Tibial nerve (tissue), 4 donors: ENCODE results near the gene NEMP2. TPM values are rescaled to one million over a fixed set of nuclear protein-coding genes. Genes with fewer than 3 reads are reported as not detected.
"Not testable (repeated sequence)": the region's sequence is repeated elsewhere in the genome, so short reads cannot be mapped to it uniquely, and the experiment has no call there.

Experiments
- DNase-seq, 2 donors: peaks; one replicate each; pipeline ENCODE4 v3.0.0-alpha.2; 2019; ENCODE audit warnings: low spot score in 2 of 2
- H3K27ac ChIP-seq, 4 donors: fragments of 200-600 bp; sonication (generic) in 3 of 4; one replicate each; pipeline ENCODE4 v1.5.1; 2017 to 2019; ENCODE audit warnings: mild to moderate bottlenecking in 1 of 4
- H3K27me3 ChIP-seq, 2 donors: fragments of 200-600 bp; sonication (generic) in 1 of 2; one replicate each; pipeline versions ENCODE4 v1.5.1 to v1.6.0; 2017 to 2019
- H3K36me3 ChIP-seq, 3 donors: fragments of 200-600 bp; sonication (generic); one replicate each; pipeline ENCODE4 v1.5.1; 2018 to 2019
- H3K4me1 ChIP-seq, 4 donors: fragments of 200-600 bp; sonication (generic) in 3 of 4; one replicate each; pipeline ENCODE4 v1.5.1; 2017 to 2019
- H3K4me3 ChIP-seq, 4 donors: fragments of 200-600 bp; sonication (generic) in 3 of 4; one replicate each; pipeline ENCODE4 v1.5.1; 2017 to 2019; ENCODE audit warnings: mild to moderate bottlenecking in 1 of 4, moderate library complexity in 1 of 4
- H3K9me3 ChIP-seq, 4 donors: fragments of 200-600 bp; sonication (generic) in 3 of 4; one replicate each; pipeline ENCODE4 v1.5.1; 2017 to 2019
- CTCF ChIP-seq, 5 experiments: fragments of 200-600 bp in 3 of 5; fragments of 450-650 bp in 2 of 5; sonication (generic) in 3 of 5; IDR thresholded peaks; one replicate each; pipeline ENCODE4 v1.5.1; 2016 to 2019; ENCODE audit warnings: antibody characterized with exemption in 5 of 5, mild to moderate bottlenecking in 3 of 5, moderate library complexity in 2 of 5
- EP300 ChIP-seq, 2 donors: sonication (generic); formaldehyde crosslinking; IDR thresholded peaks; one replicate each; pipeline ENCODE4 v1.6.1; 2017; ENCODE audit warnings: antibody characterized with exemption in 2 of 2, mild to moderate bottlenecking in 1 of 2
- POLR2A ChIP-seq, 2 donors: fragments of 450-650 bp; IDR thresholded peaks; one replicate each; pipeline ENCODE4 v1.6.1; 2017; ENCODE audit warnings: antibody characterized with exemption in 2 of 2, mild to moderate bottlenecking in 2 of 2, moderate library complexity in 2 of 2
- WGBS, 2 donors: methylation state at CpG; one replicate each; pipeline ENCODE4 v1.1.5; 2018; 5-methylcytosine and 5-hydroxymethylcytosine counted together
- total RNA-seq, 4 donors: library from RNA; depleted of rRNA; stranded (reverse); fragments of >200 nt; gene quantifications; one replicate each; pipeline ENCODE4 v1.1.0, GENCODE V29; 2016

NEMP2 gene
- total RNA-seq, 4 donors from 2014 or later, result 1.8 to 7.2 (median 3.1) TPM

GRCh38 chr2:190468814-190469569 lies 65.5 kb downstream of the NEMP2 start:
- peaks cover 0 to 45% (median 23%) of the 10 kb centered on the region in 4 donors for H3K4me1 ChIP-seq
- peak in 1 of 2 donors; percentile 61 for TF ChIP-seq EP300 (IDR thresholded peaks at IDR 0.05)
- no peak for TF ChIP-seq CTCF (IDR thresholded peaks at IDR 0.05)
- TF ChIP-seq POLR2A (IDR thresholded peaks at IDR 0.05), result no peak
- no peaks in the 10 kb centered on the region for H3K9me3 ChIP-seq
- WGBS, 2 donors, result 28 to 31% methylated on average over 4 of the region's 4 CpGs
- H3K36me3 ChIP-seq, result peaks cover 0 to 11% (median 0%) of the 10 kb centered on the region in 3 donors
- peak; percentile 63 to 88 for DNase-seq
- H3K4me3 ChIP-seq, result no peak overlapping the region
- no peaks in the 10 kb centered on the region for H3K27me3 ChIP-seq
- peak overlapping the region; percentile 27 to 90 (median 58) for H3K27ac ChIP-seq

- H3K27me3 ChIP-seq, DNase-seq, H3K4me3 ChIP-seq, H3K9me3 ChIP-seq: not testable (repeated sequence)
- WGBS, 2 donors, result 78 to 94% methylated on average over 1 of the region's 1 CpG
- H3K4me1 ChIP-seq, result peaks cover 0 to 45% (median 23%) of the 10 kb centered on the region in 4 donors
- peak overlapping the region in 3 of 4 donors; percentile 37 to 90 (median 79) for H3K27ac ChIP-seq
- peaks cover 0 to 11% (median 0%) of the 10 kb centered on the region in 3 donors for H3K36me3 ChIP-seq
These were observed 66.2 kb downstream of the NEMP2 start for GRCh38 chr2:190468354-190468753.

GRCh38 chr2:190467575-190468083 lies 66.9 kb downstream of the NEMP2 start:
- TF ChIP-seq CTCF (IDR thresholded peaks at IDR 0.05) (no peak), POLR2A (IDR thresholded peaks at IDR 0.05) (no peak), EP300 (IDR thresholded peaks at IDR 0.05) (no peak)
- Histone ChIP-seq H3K4me1 (peaks cover 0 to 45% (median 23%) of the 10 kb centered on the region in 4 donors), H3K36me3 (peaks cover 0 to 11% (median 0%) of the 10 kb centered on the region in 3 donors), H3K27ac (peak overlapping the region; percentile 18 to 90 (median 64)), H3K27me3 (no peaks in the 10 kb centered on the region), H3K9me3 (no peaks in the 10 kb centered on the region), H3K4me3 (no peak overlapping the region)
- WGBS, 2 donors, result 5 to 17% methylated on average over 5 of the region's 5 CpGs
- DNase-seq, result no peak

- WGBS, 2 donors, result 58 to 66% methylated on average over 5 of the region's 5 CpGs
- Histone ChIP-seq H3K36me3 (peaks cover 0 to 11% (median 0%) of the 10 kb centered on the region in 3 donors), H3K4me3 (no peak overlapping the region), H3K27ac (peak overlapping the region; percentile 18 to 90 (median 64)), H3K27me3 (no peaks in the 10 kb centered on the region), H3K9me3 (no peaks in the 10 kb centered on the region), H3K4me1 (peaks cover 0 to 45% (median 23%) of the 10 kb centered on the region in 4 donors)
- no peak for TF ChIP-seq EP300 (IDR thresholded peaks at IDR 0.05)
- no peak for TF ChIP-seq CTCF (IDR thresholded peaks at IDR 0.05)
- no peak for TF ChIP-seq POLR2A (IDR thresholded peaks at IDR 0.05)
- no peak for DNase-seq
These were observed 67.6 kb downstream of the NEMP2 start for GRCh38 chr2:190466819-190467446.

- Histone ChIP-seq H3K27me3 (no peaks in the 10 kb centered on the region), H3K4me1 (peaks cover 0 to 41% (median 23%) of the 10 kb centered on the region in 4 donors), H3K4me3 (no peak overlapping the region), H3K27ac (no peak overlapping the region), H3K36me3 (no peaks in the 10 kb centered on the region), H3K9me3 (no peaks in the 10 kb centered on the region)
- no peak for DNase-seq
- TF ChIP-seq CTCF (IDR thresholded peaks at IDR 0.05) (no peak), POLR2A (IDR thresholded peaks at IDR 0.05) (no peak)
- 80 to 82% methylated on average over 2 of the region's 2 CpGs for WGBS, 2 donors
These were observed 69.5 kb downstream of the NEMP2 start for GRCh38 chr2:190465060-190465459.
